H9 (cell line): ENCODE measurements around the gene KRTAP4-9. TPM values are rescaled to one million over a fixed set of nuclear protein-coding genes. Genes with fewer than 3 reads are reported as not detected.

Experiments
- DNase-seq: peaks from one replicate; pipeline ENCODE4 v3.0.0-alpha.2; 2017
- H2AFZ ChIP-seq: one replicate; pipeline ENCODE4 v1.6.1; 2013; ENCODE audit warnings: mild to moderate bottlenecking, low read length, control low read depth, moderate library complexity
- H2AK5ac ChIP-seq: 2 replicates; pipeline ENCODE4 v1.6.1; 2013; ENCODE audit warnings: low read length, control low read depth, mixed read lengths; ENCODE audit not compliant: insufficient read length
- H2BK120ac ChIP-seq: one replicate; pipeline ENCODE4 v1.6.1; 2013; ENCODE audit warnings: low read depth, mild to moderate bottlenecking, low read length, control low read depth, inconsistent platforms; ENCODE audit not compliant: poor library complexity, severe bottlenecking
- H2BK12ac ChIP-seq: 2 replicates; pipeline ENCODE4 v1.6.1; 2013; ENCODE audit warnings: low read length, control low read depth, mixed read lengths, low read depth; ENCODE audit not compliant: insufficient read length
- H2BK15ac ChIP-seq: 2 replicates; pipeline ENCODE4 v1.6.1; 2013; ENCODE audit warnings: low read depth, low read length, control low read depth
- H2BK20ac ChIP-seq: one replicate; pipeline ENCODE4 v1.6.1; 2013; ENCODE audit warnings: low read depth, mild to moderate bottlenecking, low read length, control low read depth, inconsistent platforms; ENCODE audit not compliant: poor library complexity, severe bottlenecking
- H2BK5ac ChIP-seq: 2 replicates; pipeline ENCODE4 v1.6.1; 2013; ENCODE audit warnings: low read length, control low read depth, mixed read lengths; ENCODE audit not compliant: insufficient read length
- H3K14ac ChIP-seq: 2 replicates; pipeline ENCODE4 v1.6.1; 2013; ENCODE audit warnings: low read length, control low read depth; ENCODE audit not compliant: insufficient read depth
- H3K18ac ChIP-seq: 2 replicates; pipeline ENCODE4 v1.6.1; 2013; ENCODE audit warnings: low read depth, mild to moderate bottlenecking, mixed read lengths, low read length, control low read depth; ENCODE audit not compliant: insufficient read length
- H3K23ac ChIP-seq: 2 replicates; pipeline ENCODE4 v1.6.1; 2013; ENCODE audit warnings: low read length, control low read depth, mixed read lengths, low read depth; ENCODE audit not compliant: insufficient read length
- H3K23me2 ChIP-seq: 2 replicates; pipeline ENCODE4 v1.6.1; 2013; ENCODE audit warnings: low read depth, mild to moderate bottlenecking, mixed read lengths, low read length, control low read depth; ENCODE audit not compliant: insufficient read length, poor library complexity, severe bottlenecking
- H3K27ac ChIP-seq: 2 replicates; pipeline ENCODE4 v1.5.1; 2013; ENCODE audit warnings: low read length, control low read depth, mixed read lengths, low read depth; ENCODE audit not compliant: insufficient read length
- H3K27me3 ChIP-seq: 2 replicates; pipeline ENCODE4 v1.6.1; 2013; ENCODE audit warnings: low read length, control low read depth, inconsistent platforms; ENCODE audit not compliant: insufficient read depth
- H3K4ac ChIP-seq: 2 replicates; pipeline ENCODE4 v1.6.1; 2013; ENCODE audit warnings: low read depth, mild to moderate bottlenecking, control low read depth, inconsistent platforms, low read length, moderate library complexity
- H3K4me1 ChIP-seq: 2 replicates; pipeline ENCODE4 v1.6.1; 2013; ENCODE audit warnings: low read length, control low read depth, inconsistent platforms; ENCODE audit not compliant: insufficient read depth
- H3K4me2 ChIP-seq: 2 replicates; pipeline ENCODE4 v1.6.1; 2013; ENCODE audit warnings: low read length, control low read depth, mixed read lengths; ENCODE audit not compliant: insufficient read length, insufficient read depth
- H3K56ac ChIP-seq: 2 replicates; pipeline ENCODE4 v1.6.1; 2013; ENCODE audit warnings: low read depth, mild to moderate bottlenecking, mixed read lengths, low read length, control low read depth; ENCODE audit not compliant: insufficient read length
- H3K79me1 ChIP-seq: 2 replicates; pipeline ENCODE4 v1.6.1; 2013; ENCODE audit warnings: low read depth, mild to moderate bottlenecking, moderate library complexity, low read length, control low read depth, inconsistent platforms; ENCODE audit not compliant: insufficient read depth, poor library complexity, severe bottlenecking
- H3K79me2 ChIP-seq: 2 replicates; pipeline ENCODE4 v1.6.1; 2013; ENCODE audit warnings: low read length, control low read depth, inconsistent platforms; ENCODE audit not compliant: insufficient read depth
- H3K9ac ChIP-seq: 2 replicates; pipeline ENCODE4 v1.6.1; 2013; ENCODE audit warnings: low read length, control low read depth, mixed read lengths; ENCODE audit not compliant: insufficient read length; ENCODE audit errors: extremely low read depth
- H3K9me3 ChIP-seq: one replicate; pipeline ENCODE4 v1.6.1; 2013; ENCODE audit warnings: low read depth, low read length, inconsistent platforms; ENCODE audit not compliant: control insufficient read depth
- H3T11ph ChIP-seq: one replicate; pipeline ENCODE4 v1.6.1; 2013; ENCODE audit warnings: mild to moderate bottlenecking, low read length, control low read depth, inconsistent platforms
- H4K20me1 ChIP-seq: one replicate; pipeline ENCODE4 v1.6.1; 2013; ENCODE audit not compliant: control insufficient read depth, insufficient read length, insufficient read depth
- H4K5ac ChIP-seq: 2 replicates; pipeline ENCODE4 v1.6.1; 2013; ENCODE audit warnings: low read depth, mild to moderate bottlenecking, mixed read lengths, low read length, control low read depth; ENCODE audit not compliant: insufficient read length
- H4K8ac ChIP-seq: replicated peaks from 2 replicates; pipeline ENCODE4 v1.6.1; 2013; ENCODE audit warnings: low read length, control low read depth, mixed read lengths, low read depth; ENCODE audit not compliant: insufficient read length
- H4K91ac ChIP-seq: 2 replicates; pipeline ENCODE4 v1.6.1; 2013; ENCODE audit warnings: low read depth, mild to moderate bottlenecking, moderate library complexity, mixed read lengths, low read length, control low read depth; ENCODE audit not compliant: insufficient read length
- H3K27ac Mint-ChIP-seq, 3 experiments: 2 replicates in 2 of 3; 3 replicates in 1 of 3; pipeline ENCODE4 v1.8.0; 2020 to 2021; ENCODE audit warnings: mixed read lengths in 3 of 3, mild to moderate bottlenecking in 1 of 3, moderate library complexity in 1 of 3
- H3K27me3 Mint-ChIP-seq: 2 replicates; pipeline ENCODE4 v1.8.0; 2021; ENCODE audit warnings: low read depth, mild to moderate bottlenecking, moderate library complexity, mixed read lengths
- H3K36me3 Mint-ChIP-seq, 3 experiments: 2 replicates in 2 of 3; 3 replicates in 1 of 3; pipeline ENCODE4 v1.8.0; 2020 to 2021; ENCODE audit warnings: low read depth in 3 of 3, mixed read lengths in 3 of 3; ENCODE audit not compliant: insufficient read depth in 1 of 3
- H3K4me1 Mint-ChIP-seq, 2 experiments: 2 replicates each; pipeline ENCODE4 v1.8.0; 2020; ENCODE audit warnings: mixed read lengths in 2 of 2
- H3K4me3 Mint-ChIP-seq, 2 experiments: 2 replicates in 1 of 2; 3 replicates in 1 of 2; pipeline ENCODE4 v1.8.0; 2020 to 2021; ENCODE audit warnings: mild to moderate bottlenecking in 2 of 2, mixed read lengths in 2 of 2, moderate library complexity in 1 of 2
- H3K9me3 Mint-ChIP-seq, 2 experiments: 2 replicates in 1 of 2; 3 replicates in 1 of 2; pipeline ENCODE4 v1.8.0; 2020; ENCODE audit warnings: mild to moderate bottlenecking in 2 of 2, mixed read lengths in 2 of 2, moderate library complexity in 1 of 2
- total RNA-seq: library from RNA; stranded (reverse); gene quantifications from 2 replicates; pipeline ENCODE4 v1.2.1, GENCODE V29; 2021
- TF ChIP-seq, protein P1 (sequence below): fragments of 200-600 bp; sonication (generic); conservative IDR thresholded peaks from 3 replicates; pipeline ENCODE4 v1.8.0; 2021; ENCODE audit warnings: antibody characterized with exemption, mild to moderate bottlenecking

KRTAP4-9 gene
- total RNA-seq, 1 experiment from 2014 or later, result not detected

DNA sequence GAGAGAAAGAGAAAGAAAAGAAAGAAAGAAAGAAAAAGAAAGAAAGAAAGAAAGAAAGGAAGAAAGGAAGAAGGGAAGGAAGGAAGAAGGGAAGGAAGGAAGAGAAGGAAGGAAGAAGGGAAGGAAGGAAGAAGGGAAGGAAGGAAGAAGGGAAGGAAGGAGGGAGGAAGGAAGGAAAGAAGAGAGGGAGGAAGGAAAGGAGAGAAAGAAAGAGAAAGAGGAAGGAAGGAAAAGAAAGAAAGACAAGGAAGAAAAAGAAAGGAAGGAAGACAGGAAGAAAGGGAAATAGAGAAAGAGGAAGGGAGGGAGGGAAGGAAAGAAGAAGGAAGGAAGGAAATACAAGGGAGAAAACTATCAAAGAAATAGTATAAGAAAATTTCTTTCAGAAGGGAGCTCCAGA is 28.4 kb upstream of the KRTAP4-9 start:
- H2BK12ac ChIP-seq, result no peak overlapping the region
- no peaks in the 10 kb centered on the region for H4K20me1 ChIP-seq
- no peak overlapping the region for H3K23ac ChIP-seq
- H3K27ac ChIP-seq, result no peak overlapping the region
- no peak overlapping the region for H4K5ac ChIP-seq
- no peak overlapping the region for H3K4ac ChIP-seq
- no peak overlapping the region for H3K14ac ChIP-seq
- H4K91ac ChIP-seq, result no peak overlapping the region
- H3K4me1 Mint-ChIP-seq, result no peaks in the 10 kb centered on the region
- H3K9ac ChIP-seq, result no peak overlapping the region
- no peak overlapping the region for H3K4me3 Mint-ChIP-seq
- no peak overlapping the region for H2AK5ac ChIP-seq
- TF ChIP-seq, protein P1, sequence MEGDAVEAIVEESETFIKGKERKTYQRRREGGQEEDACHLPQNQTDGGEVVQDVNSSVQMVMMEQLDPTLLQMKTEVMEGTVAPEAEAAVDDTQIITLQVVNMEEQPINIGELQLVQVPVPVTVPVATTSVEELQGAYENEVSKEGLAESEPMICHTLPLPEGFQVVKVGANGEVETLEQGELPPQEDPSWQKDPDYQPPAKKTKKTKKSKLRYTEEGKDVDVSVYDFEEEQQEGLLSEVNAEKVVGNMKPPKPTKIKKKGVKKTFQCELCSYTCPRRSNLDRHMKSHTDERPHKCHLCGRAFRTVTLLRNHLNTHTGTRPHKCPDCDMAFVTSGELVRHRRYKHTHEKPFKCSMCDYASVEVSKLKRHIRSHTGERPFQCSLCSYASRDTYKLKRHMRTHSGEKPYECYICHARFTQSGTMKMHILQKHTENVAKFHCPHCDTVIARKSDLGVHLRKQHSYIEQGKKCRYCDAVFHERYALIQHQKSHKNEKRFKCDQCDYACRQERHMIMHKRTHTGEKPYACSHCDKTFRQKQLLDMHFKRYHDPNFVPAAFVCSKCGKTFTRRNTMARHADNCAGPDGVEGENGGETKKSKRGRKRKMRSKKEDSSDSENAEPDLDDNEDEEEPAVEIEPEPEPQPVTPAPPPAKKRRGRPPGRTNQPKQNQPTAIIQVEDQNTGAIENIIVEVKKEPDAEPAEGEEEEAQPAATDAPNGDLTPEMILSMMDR, result no peak
- H2BK5ac ChIP-seq, result no peak overlapping the region
- H3K56ac ChIP-seq, result no peak overlapping the region
- H3K9me3 Mint-ChIP-seq, result no peaks in the 10 kb centered on the region; a peak in 1 of 5 replicates
- H2AFZ ChIP-seq, result no peak overlapping the region
- H4K8ac ChIP-seq, result no peak overlapping the region
- DNase-seq, result no peak
- H3K27ac Mint-ChIP-seq, result no peak overlapping the region
- no peak overlapping the region for H2BK120ac ChIP-seq
- H3K18ac ChIP-seq, result no peak overlapping the region
- H3K27me3 ChIP-seq, result no peaks in the 10 kb centered on the region
- H3K36me3 Mint-ChIP-seq, result no peaks in the 10 kb centered on the region
- H3K4me2 ChIP-seq, result no peak overlapping the region
- H3K79me1 ChIP-seq, result no peaks in the 10 kb centered on the region
- H3T11ph ChIP-seq, result no peak overlapping the region
- H3K23me2 ChIP-seq, result no peaks in the 10 kb centered on the region
- H3K27me3 Mint-ChIP-seq, result no peaks in the 10 kb centered on the region; the same call in none of the 2 replicates
- no peaks in the 10 kb centered on the region for H3K9me3 ChIP-seq
- H2BK15ac ChIP-seq, result no peak overlapping the region
- no peaks in the 10 kb centered on the region for H3K4me1 ChIP-seq
- no peaks in the 10 kb centered on the region for H3K79me2 ChIP-seq
- no peak overlapping the region for H2BK20ac ChIP-seq
